GM19035 (cell line): ENCODE data around the gene LIX1L.

ENCODE experiments used
- ATAC-seq: cut with Tn5 transposase; IDR thresholded peaks from one replicate; pipeline ENCODE4 v1.9.1; 2021; ENCODE audit not compliant: unreplicated experiment

Gene LIX1L

DNA sequence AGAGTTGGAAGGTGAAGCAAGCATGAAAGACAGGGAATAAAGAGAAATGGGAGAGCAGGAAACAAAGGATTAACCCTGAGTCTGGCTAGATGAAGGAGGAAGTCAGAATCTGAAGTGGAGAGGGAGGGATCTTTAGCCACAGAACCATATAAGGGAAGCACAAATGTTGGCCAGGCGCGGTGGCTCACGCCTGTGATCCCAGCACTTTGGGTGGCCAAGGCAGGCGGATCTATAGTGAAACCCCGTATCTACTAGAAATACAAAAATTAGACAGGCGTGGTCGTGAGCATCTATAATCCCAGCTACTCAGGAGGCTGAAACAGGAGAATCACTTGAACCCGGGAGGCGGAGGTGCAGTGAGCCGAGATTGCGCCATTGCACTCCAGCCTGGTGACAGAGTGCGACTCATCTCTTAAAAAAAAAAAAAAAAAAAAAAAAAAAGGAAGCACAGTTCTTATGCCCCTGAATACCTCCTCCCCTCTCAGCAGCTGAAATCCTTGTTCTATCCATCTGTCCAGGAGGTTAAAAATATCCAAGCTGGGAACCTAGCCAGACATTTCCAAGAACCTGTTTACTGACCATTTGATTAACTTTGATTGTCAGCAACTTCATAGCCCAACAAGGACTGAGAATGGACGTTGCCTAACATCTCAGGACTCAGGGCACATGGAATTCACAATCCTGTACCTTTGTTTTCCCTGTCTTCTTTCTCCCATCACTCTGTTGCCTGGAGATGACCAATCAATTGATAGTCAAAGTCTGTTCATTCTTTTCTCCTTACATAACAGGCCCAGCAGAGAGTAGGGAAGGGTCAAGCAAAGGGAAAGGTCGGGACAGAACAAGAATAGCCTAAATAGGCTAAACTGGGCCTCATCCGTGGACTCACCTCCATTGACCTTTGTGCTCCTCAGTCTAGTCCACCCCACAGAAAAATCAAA is 28.0 kb upstream of the LIX1L start:
- ATAC-seq = no peak

DNA sequence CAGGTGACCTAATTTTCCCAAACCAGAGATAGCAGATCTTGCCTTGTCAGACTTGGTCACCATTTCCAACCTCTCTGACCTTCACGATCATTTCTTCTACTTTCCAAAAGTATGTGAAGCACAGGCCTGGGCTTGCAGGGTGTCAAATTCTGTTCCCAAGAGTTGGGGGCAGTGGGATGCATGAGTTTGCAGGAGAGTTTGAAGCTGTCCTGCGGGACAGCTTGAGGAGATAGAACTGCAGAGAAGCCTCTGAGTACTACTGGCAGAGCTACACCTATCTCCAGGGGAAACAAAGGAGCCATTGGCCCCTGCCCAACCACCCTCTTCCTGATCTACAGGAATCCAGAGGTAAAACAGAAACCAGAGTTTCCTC is 27.3 kb upstream of the LIX1L start:
- ATAC-seq = no peak

GRCh38 chr1:145983960-145984830 is 26.4 kb upstream of the LIX1L start:
- ATAC-seq = no peak

- no peak for ATAC-seq
Observed at GRCh38 chr1:145983206-145983675, 25.4 kb upstream of the LIX1L start.

- no peak for ATAC-seq
Observed at GRCh38 chr1:145982010-145982723, 24.4 kb upstream of the LIX1L start.

DNA sequence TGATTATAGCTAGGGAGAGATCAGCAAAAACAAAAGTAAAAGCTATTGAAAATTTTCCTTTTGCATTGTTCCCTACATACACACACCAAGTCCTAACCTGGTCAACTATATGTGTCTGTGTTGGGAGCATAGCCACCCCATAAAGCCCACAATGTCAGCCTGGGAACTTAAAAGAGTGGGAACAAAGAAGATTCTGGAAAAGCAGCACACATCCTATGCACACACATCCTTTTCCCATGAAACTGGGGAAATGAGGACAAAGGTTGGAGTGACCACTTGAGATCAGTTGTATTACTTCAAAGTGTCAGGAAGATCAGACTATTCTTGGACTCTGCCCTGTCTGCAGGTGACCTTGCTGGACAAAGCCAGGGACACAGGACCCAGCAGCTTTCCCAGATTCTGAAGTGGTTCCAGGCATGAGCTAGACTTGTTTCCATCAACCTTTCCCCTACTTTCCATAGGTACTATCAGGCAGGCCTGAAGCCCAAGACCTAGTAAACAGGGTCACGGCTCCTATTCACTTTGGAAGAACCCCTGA is 22.7 kb upstream of the LIX1L start:
- no peak for ATAC-seq

DNA sequence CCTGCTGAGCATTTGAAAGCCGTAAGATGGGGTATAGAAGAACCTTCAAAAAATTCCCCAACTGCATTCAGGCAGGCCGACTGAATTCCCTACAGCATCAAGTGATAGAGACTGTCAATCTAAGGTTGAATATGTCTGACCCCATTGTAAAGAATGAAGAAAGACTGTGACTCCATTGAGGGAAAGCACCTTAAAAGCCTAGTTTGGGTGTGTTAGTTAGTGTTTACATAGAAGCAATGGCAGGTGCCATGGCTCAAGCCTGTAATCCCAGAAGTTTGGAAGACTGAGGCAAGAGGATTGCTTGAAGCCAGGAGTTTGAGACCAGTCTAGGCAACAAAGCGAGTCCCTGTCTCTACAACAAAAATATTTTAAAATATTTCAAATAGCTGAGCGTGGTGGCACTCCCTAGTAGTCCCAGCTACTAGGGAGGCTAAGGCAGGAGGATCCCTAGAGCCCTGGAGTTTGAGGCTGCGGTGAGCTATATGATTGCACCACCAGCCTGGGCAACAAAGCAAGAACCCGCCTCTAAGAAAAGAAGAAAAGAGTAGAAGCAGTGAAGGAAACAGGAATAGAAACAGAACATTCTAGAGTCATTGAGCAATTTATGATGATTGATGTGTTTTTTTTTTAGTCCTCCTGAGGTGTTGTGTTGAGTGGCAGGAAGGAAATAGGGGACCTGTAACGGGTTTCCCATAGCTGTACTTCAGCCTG is 22.1 kb upstream of the LIX1L start:
- ATAC-seq = peak; percentile 31

- ATAC-seq = peak; percentile 83
Observed at GRCh38 chr1:145978854-145979745, 21.3 kb upstream of the LIX1L start.

GRCh38 chr1:145978471-145978853 is 20.6 kb upstream of the LIX1L start:
- no peak for ATAC-seq

GRCh38 chr1:145977486-145978470 is 20.0 kb upstream of the LIX1L start:
- ATAC-seq = no peak

DNA sequence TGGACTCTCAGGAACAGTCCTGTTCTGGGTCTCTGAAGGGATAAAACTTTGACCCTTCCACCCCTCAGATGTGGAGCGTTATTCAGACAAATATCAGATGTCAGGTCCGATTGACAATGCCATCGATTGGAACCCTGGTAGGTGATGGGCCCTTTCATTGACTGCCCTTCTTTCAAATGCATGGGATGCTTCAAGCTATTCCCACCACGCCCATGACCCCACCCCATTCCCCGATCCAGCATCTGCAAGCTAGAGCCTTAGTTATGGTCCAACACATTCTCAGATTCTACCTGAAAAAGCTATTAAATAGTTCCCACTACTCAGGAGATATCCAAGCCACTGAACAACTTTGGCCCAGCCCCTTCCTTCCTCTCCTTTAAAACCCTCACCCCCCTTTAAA is 19.2 kb upstream of the LIX1L start:
- no peak for ATAC-seq

DNA sequence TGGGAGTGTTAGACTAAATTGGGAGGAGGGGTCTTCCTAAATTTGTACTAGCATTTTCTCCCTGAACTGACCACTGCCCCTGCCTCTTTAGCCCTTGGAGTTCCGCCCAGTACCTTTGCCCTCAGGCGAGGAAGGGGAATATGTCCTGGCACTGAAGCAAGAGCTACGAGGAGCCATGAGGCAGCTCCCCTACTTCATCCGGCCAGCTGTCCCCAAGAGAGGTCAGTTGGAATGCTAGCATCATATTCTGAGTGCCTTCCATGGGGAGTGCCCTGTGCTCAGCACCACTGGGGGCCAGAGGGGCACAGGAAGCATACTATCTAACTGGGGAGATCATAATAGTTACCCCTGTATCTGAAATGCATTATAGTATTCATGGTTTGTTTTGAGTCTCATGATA is 17.4 kb upstream of the LIX1L start:
- ATAC-seq = no peak

GRCh38 chr1:145974721-145975120 is 16.9 kb upstream of the LIX1L start:
- no peak for ATAC-seq

GRCh38 chr1:145972580-145972979 is 14.8 kb upstream of the LIX1L start:
- no peak for ATAC-seq

- no peak for ATAC-seq
Observed at GRCh38 chr1:145967288-145967687, 9.5 kb upstream of the LIX1L start.

GRCh38 chr1:145965119-145965744 is 7.4 kb upstream of the LIX1L start:
- no peak for ATAC-seq

GRCh38 chr1:145964328-145965118 is 6.7 kb upstream of the LIX1L start, which contains the start of the genes ANKRD34A and POLR3GL:
Gene ANKRD34A (minus strand): TSS chr1:145964575. CDS start chr1:145961759, 2,816 bp downstream.
Gene POLR3GL (plus strand): TSS chr1:145964690. CDS start chr1:145974866, 10,176 bp downstream.
- peak; percentile 93 for ATAC-seq
